ENCODE measurements around the gene ZAR1L.

Gene ZAR1L

GRCh38 chr13:32315238-32316027 is at the start of gene ZAR1L, which contains the start of gene BRCA2 (continued):
- peak; percentile 71; the same call in 1 of the 2 replicates for TF ChIP-seq ZNF692 (tag by site-specific recombination; IDR thresholded peaks at IDR 0.05)
- peak; percentile 67; the same call in 1 of the 2 replicates for TF ChIP-seq KLF10 (tag by site-specific recombination; IDR thresholded peaks at IDR 0.05)
- TF ChIP-seq, protein P1, sequence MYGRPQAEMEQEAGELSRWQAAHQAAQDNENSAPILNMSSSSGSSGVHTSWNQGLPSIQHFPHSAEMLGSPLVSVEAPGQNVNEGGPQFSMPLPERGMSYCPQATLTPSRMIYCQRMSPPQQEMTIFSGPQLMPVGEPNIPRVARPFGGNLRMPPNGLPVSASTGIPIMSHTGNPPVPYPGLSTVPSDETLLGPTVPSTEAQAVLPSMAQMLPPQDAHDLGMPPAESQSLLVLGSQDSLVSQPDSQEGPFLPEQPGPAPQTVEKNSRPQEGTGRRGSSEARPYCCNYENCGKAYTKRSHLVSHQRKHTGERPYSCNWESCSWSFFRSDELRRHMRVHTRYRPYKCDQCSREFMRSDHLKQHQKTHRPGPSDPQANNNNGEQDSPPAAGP (tag by site-specific recombination; IDR thresholded peaks at IDR 0.05): peak; percentile 32; the same call in 1 of the 2 replicates
- TF ChIP-seq ZNF670 (tag by site-specific recombination; IDR thresholded peaks at IDR 0.05; ENCODE audit: low read depth): no peak
- TF ChIP-seq ZNF2 (tag by site-specific recombination; IDR thresholded peaks at IDR 0.05): 0 out of 2 replicates have a peak, but pooled peaks have one; percentile 9
- peak; percentile 68 for TF ChIP-seq ZNF394 (tag by site-specific recombination; IDR thresholded peaks at IDR 0.05; ENCODE audit: borderline replicate concordance)
- no peak for TF ChIP-seq GLI2 (tag by site-specific recombination; IDR thresholded peaks at IDR 0.05; ENCODE audit: borderline replicate concordance, low read depth)
- TF ChIP-seq ZNF311 (tag by site-specific recombination; IDR thresholded peaks at IDR 0.05; ENCODE audit: borderline replicate concordance): no peak
- TF ChIP-seq ZFP37 (tag by site-specific recombination; IDR thresholded peaks at IDR 0.05): 0 out of 2 replicates have a peak, but pooled peaks have one; percentile 79
- no peak for TF ChIP-seq ZNF266 (tag by site-specific recombination; IDR thresholded peaks at IDR 0.05; ENCODE audit: low read depth)
- TF ChIP-seq ZNF626 (tag by site-specific recombination; IDR thresholded peaks at IDR 0.05): no peak
- peak; percentile 67; the same call in 1 of the 2 replicates for TF ChIP-seq ZNF660 (tag by site-specific recombination; IDR thresholded peaks at IDR 0.05)
- no peak for TF ChIP-seq ZNF785 (tag by site-specific recombination; IDR thresholded peaks at IDR 0.05)
- TF ChIP-seq GLIS1 (tag by site-specific recombination; IDR thresholded peaks at IDR 0.05): peak; percentile 41; the same call in 1 of the 2 replicates
- no peak for TF ChIP-seq MZF1 (tag by site-specific recombination; IDR thresholded peaks at IDR 0.05; ENCODE audit: borderline replicate concordance)
- no peak for TF ChIP-seq ZNF549 (tag by site-specific recombination; IDR thresholded peaks at IDR 0.05)
- TF ChIP-seq ZXDB (tag by site-specific recombination; IDR thresholded peaks at IDR 0.05): peak; percentile 44
- TF ChIP-seq ELK4 (IDR thresholded peaks at IDR 0.05; ENCODE audit: borderline replicate concordance, low read depth, low read length): no peak
- TF ChIP-seq ZNF335 (tag by site-specific recombination; conservative IDR thresholded peaks at IDR 0.05): peak; percentile 83
- TF ChIP-seq ZSCAN30 (tag by site-specific recombination; IDR thresholded peaks at IDR 0.05): 0 out of 2 replicates have a peak, but pooled peaks have one; percentile 22
- TF ChIP-seq SP2 (tag by site-specific recombination; IDR thresholded peaks at IDR 0.05): peak; percentile 69
- peak; percentile 20; the same call in 1 of the 2 replicates for TF ChIP-seq PRDM10 (tag by site-specific recombination; IDR thresholded peaks at IDR 0.05)
- no peak for TF ChIP-seq HOXD13 (CRISPR knock-in tag; IDR thresholded peaks at IDR 0.05; ENCODE audit: borderline replicate concordance)
- peak; percentile 75; the same call in 1 of the 2 replicates for TF ChIP-seq PBX3 (CRISPR knock-in tag; IDR thresholded peaks at IDR 0.05)
- TF ChIP-seq, protein P2, sequence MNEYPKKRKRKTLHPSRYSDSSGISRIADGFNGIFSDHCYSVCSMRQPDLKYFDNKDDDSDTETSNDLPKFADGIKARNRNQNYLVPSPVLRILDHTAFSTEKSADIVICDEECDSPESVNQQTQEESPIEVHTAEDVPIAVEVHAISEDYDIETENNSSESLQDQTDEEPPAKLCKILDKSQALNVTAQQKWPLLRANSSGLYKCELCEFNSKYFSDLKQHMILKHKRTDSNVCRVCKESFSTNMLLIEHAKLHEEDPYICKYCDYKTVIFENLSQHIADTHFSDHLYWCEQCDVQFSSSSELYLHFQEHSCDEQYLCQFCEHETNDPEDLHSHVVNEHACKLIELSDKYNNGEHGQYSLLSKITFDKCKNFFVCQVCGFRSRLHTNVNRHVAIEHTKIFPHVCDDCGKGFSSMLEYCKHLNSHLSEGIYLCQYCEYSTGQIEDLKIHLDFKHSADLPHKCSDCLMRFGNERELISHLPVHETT (tag by site-specific recombination; IDR thresholded peaks at IDR 0.05): peak; percentile 10; the same call in 1 of the 2 replicates
- TF ChIP-seq BCL11B (tag by site-specific recombination; IDR thresholded peaks at IDR 0.05; ENCODE audit: low read depth): no peak
- TF ChIP-seq TRIM28 (IDR thresholded peaks at IDR 0.05; ENCODE audit: borderline replicate concordance, low read length): peak; percentile 17; the same call in 1 of the 2 replicates
- no peak for TF ChIP-seq ZNF140 (tag by site-specific recombination; IDR thresholded peaks at IDR 0.05)
- peak; percentile 56 for TF ChIP-seq KLF1 (tag by site-specific recombination; IDR thresholded peaks at IDR 0.05)
- TF ChIP-seq FEZF1 (tag by site-specific recombination; IDR thresholded peaks at IDR 0.05): peak; percentile 33; the same call in 1 of the 2 replicates

Data from HEK293 (cell line).